Spleen (tissue), 11 donors: ENCODE data around the gene OTOG. TPM values are rescaled to one million over a fixed set of nuclear protein-coding genes. Genes with fewer than 3 reads are reported as not detected.

Experiments used
- DNase-seq: peaks from one replicate; pipeline ENCODE4 v3.0.0-alpha.2; 2020
- H3K27ac ChIP-seq, 8 donors: fragments of 200-600 bp; sonication (generic) in 7 of 8; 1 replicate in 4 of 8; 2 replicates in 4 of 8; pipeline versions ENCODE4 v1.5.0 to v1.8.0; 2016 to 2021; ENCODE audit warnings: inconsistent platforms in 4 of 8, mild to moderate bottlenecking in 4 of 8, moderate library complexity in 1 of 8
- H3K27me3 ChIP-seq, 7 donors: fragments of 200-600 bp; sonication (generic) in 6 of 7; replicated peaks in 1 of 7; 1 replicate in 4 of 7; 2 replicates in 3 of 7; pipeline versions ENCODE4 v1.5.0 to v1.8.0; 2016 to 2021; ENCODE audit warnings: inconsistent platforms in 3 of 7, mild to moderate bottlenecking in 1 of 7
- H3K36me3 ChIP-seq, 6 donors: fragments of 200-600 bp; sonication (generic) in 5 of 6; 1 replicate in 4 of 6; 2 replicates in 2 of 6; pipeline versions ENCODE4 v1.5.0 to v1.8.0; 2016 to 2021; ENCODE audit warnings: inconsistent platforms in 2 of 6
- H3K4me1 ChIP-seq, 6 donors: fragments of 200-600 bp; sonication (generic) in 5 of 6; 1 replicate in 3 of 6; 2 replicates in 3 of 6; pipeline versions ENCODE4 v1.5.0 to v1.8.0; 2016 to 2021; ENCODE audit warnings: inconsistent platforms in 3 of 6
- H3K4me3 ChIP-seq, 8 donors: fragments of 200-600 bp; sonication (generic) in 7 of 8; 1 replicate in 4 of 8; 2 replicates in 4 of 8; pipeline versions ENCODE4 v1.5.0 to v1.8.0; 2016 to 2021; ENCODE audit warnings: inconsistent platforms in 4 of 8, mild to moderate bottlenecking in 4 of 8, moderate library complexity in 2 of 8
- H3K9me3 ChIP-seq, 8 donors: fragments of 200-600 bp; sonication (generic) in 7 of 8; 1 replicate in 4 of 8; 2 replicates in 4 of 8; pipeline versions ENCODE4 v1.5.0 to v1.8.0; 2016 to 2021; ENCODE audit warnings: inconsistent platforms in 4 of 8
- POLR2A ChIP-seq, 3 donors: fragments of 450-650 bp; IDR thresholded peaks; one replicate each; pipeline ENCODE4 v1.5.1; 2017; ENCODE audit warnings: antibody characterized with exemption in 3 of 3, mild to moderate bottlenecking in 1 of 3
- POLR2AphosphoS5 ChIP-seq, 3 donors: sonication (generic); formaldehyde crosslinking; IDR thresholded peaks; one replicate each; pipeline ENCODE4 v1.5.1; 2017; ENCODE audit warnings: antibody characterized with exemption in 3 of 3
- WGBS, 5 donors: extraction: QIAGEN DNeasy Blood & Tissue Kit in 3 of 5; methylation state at CpG; one replicate each; pipeline versions ENCODE4 v1.1.5 to v1.1.7; 2013 to 2018; 5-methylcytosine and 5-hydroxymethylcytosine counted together
- intact Hi-C: fragments of 100-400 bp; cut with DNase I; formaldehyde crosslinking; loops from one replicate; pipeline ENCODE4 v1.15.0; 2023; ENCODE audit warnings: low total_unique reads
- polyA plus RNA-seq, 3 donors: library from polyadenylated mRNA; stranded (reverse); fragments of 200-250 nt; gene quantifications; one replicate each; pipeline ENCODE4 v1.2.1, GENCODE V29; 2013
- total RNA-seq, 7 donors: library from RNA; depleted of rRNA in 3 of 7; stranded (reverse); fragments of >200 nt in 3 of 7; fragmentation: NEBNext Ultra II Directional in 4 of 7; extraction: Animal tissue kit (Norgen Biotek cat#: 25700) in 4 of 7; gene quantifications; one replicate each; pipeline versions ENCODE4 v1.1.0 to v1.2.1, GENCODE V29; 2016 to 2021
- TF ChIP-seq, protein P1 (sequence below), 11 experiments: fragments of 200-600 bp in 7 of 11; fragments of 450-650 bp in 4 of 11; sonication (generic) in 4 of 11; IDR thresholded peaks in 8 of 11; conservative IDR thresholded peaks in 3 of 11; 1 replicate in 7 of 11; 2 replicates in 4 of 11; pipeline versions ENCODE4 v1.4.0 to v1.8.0; 2016 to 2021; ENCODE audit warnings: antibody characterized with exemption in 11 of 11, inconsistent platforms in 4 of 11, mild to moderate bottlenecking in 1 of 11
- donor health status: healthy with polysubstance abuse.
- donor health status: DM: no; HTN: no; CAD: no; lungs with moderate emphysema.
- donor health status: DM: no; HTN: no; CAD: no.
- donor health status: Bipolar disorder and iron deficiency.
- donor health status: healthy.
- donor health status: DM: no; HTN: no; CAD: no.
- donor health status: DM: yes; HTN: yes; CAD: no.

OTOG gene
- total and polyA plus RNA-seq, 10 donors: not detected

DNA sequence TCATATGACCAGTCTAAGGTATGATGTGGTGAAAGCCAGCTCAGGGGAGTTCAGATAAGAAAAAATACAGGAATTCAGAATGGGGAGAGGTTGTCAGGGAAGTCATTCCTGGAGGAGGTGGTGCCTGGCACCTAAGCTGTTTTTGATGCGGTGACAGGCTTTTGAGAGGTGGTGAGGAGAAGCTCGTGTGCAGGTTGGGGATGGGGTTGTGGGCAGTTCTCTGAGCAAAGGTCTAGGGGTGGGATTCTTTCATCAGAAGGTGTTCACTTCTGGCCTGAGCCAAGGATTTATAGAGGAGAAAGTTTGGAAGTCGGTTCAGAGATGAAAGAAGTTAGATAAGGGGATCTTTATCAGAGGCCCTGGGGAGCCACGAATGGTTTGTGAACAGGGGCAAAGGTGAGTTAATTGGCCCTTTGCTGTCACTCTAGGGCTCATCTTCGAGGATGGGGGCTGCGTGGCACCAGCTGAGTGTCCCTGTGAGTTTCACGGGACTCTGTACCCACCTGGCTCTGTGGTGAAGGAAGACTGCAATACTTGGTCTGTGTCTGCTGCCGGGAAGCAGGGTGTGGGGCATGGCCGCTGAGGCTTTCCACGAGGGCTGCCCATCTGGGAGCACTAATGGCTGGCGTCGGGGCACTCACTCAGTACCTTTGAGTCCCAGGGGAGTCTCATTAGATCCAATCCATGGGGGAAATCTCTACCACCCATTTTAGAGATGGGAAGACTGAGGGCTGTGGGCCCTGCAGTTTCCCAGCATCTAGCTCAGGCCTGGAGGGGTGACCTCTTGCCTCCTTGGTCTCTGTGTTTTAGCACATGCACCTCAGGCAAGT, 13.4 kb downstream of the OTOG start:
- H3K27ac ChIP-seq: no peak overlapping the region
- H3K4me3 ChIP-seq: no peak overlapping the region
- 64 to 80% (median 77%) methylated on average over 7 to 12 of the region's 12 CpGs for WGBS, 5 donors
- H3K36me3 ChIP-seq: no peaks in the 10 kb centered on the region
- no peaks in the 10 kb centered on the region for H3K4me1 ChIP-seq
- no peaks in the 10 kb centered on the region for H3K9me3 ChIP-seq
- TF ChIP-seq POLR2AphosphoS5 (IDR thresholded peaks at IDR 0.05) (no peak), POLR2A (IDR thresholded peaks at IDR 0.05) (no peak)
- TF ChIP-seq, protein P1, sequence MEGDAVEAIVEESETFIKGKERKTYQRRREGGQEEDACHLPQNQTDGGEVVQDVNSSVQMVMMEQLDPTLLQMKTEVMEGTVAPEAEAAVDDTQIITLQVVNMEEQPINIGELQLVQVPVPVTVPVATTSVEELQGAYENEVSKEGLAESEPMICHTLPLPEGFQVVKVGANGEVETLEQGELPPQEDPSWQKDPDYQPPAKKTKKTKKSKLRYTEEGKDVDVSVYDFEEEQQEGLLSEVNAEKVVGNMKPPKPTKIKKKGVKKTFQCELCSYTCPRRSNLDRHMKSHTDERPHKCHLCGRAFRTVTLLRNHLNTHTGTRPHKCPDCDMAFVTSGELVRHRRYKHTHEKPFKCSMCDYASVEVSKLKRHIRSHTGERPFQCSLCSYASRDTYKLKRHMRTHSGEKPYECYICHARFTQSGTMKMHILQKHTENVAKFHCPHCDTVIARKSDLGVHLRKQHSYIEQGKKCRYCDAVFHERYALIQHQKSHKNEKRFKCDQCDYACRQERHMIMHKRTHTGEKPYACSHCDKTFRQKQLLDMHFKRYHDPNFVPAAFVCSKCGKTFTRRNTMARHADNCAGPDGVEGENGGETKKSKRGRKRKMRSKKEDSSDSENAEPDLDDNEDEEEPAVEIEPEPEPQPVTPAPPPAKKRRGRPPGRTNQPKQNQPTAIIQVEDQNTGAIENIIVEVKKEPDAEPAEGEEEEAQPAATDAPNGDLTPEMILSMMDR (IDR thresholded peaks at IDR 0.05 in 8 of 11, conservative IDR thresholded peaks at IDR 0.05 in 3 of 11): no peak
- intact Hi-C loops: no loop called here
- DNase-seq: no peak
- peaks cover 0 to 33% (median 0%) of the 10 kb centered on the region in 7 donors for H3K27me3 ChIP-seq

- intact Hi-C loops: no loop called here
- DNase-seq: no peak
- Histone ChIP-seq H3K4me1 (no peaks in the 10 kb centered on the region), H3K36me3 (no peaks in the 10 kb centered on the region), H3K27ac (no peak overlapping the region), H3K27me3 (peaks cover 0 to 28% (median 0%) of the 10 kb centered on the region in 7 donors), H3K4me3 (no peak overlapping the region), H3K9me3 (no peaks in the 10 kb centered on the region)
- WGBS, 5 donors: 85 to 93% (median 89%) methylated on average over 4 of the region's 4 CpGs
- TF ChIP-seq, protein P1 (IDR thresholded peaks at IDR 0.05 in 8 of 11, conservative IDR thresholded peaks at IDR 0.05 in 3 of 11): no peak
- no peak for TF ChIP-seq POLR2AphosphoS5 (IDR thresholded peaks at IDR 0.05)
- no peak for TF ChIP-seq POLR2A (IDR thresholded peaks at IDR 0.05)
Measured at GRCh38 chr11:17561111-17561415, 14.0 kb downstream of the OTOG start.

GRCh38 chr11:17561526-17561925, 14.5 kb downstream of the OTOG start:
- H3K27me3 ChIP-seq: peaks cover 0 to 27% (median 0%) of the 10 kb centered on the region in 7 donors
- no peaks in the 10 kb centered on the region for H3K36me3 ChIP-seq
- WGBS, 5 donors: 90 to 100% (median 91%) methylated on average over 5 to 9 of the region's 9 CpGs
- intact Hi-C loops: no loop called here
- H3K4me3 ChIP-seq: no peak overlapping the region
- TF ChIP-seq, protein P1 (IDR thresholded peaks at IDR 0.05 in 8 of 11, conservative IDR thresholded peaks at IDR 0.05 in 3 of 11): no peak
- no peaks in the 10 kb centered on the region for H3K9me3 ChIP-seq
- DNase-seq: no peak
- H3K4me1 ChIP-seq: no peaks in the 10 kb centered on the region
- no peak overlapping the region for H3K27ac ChIP-seq

DNA sequence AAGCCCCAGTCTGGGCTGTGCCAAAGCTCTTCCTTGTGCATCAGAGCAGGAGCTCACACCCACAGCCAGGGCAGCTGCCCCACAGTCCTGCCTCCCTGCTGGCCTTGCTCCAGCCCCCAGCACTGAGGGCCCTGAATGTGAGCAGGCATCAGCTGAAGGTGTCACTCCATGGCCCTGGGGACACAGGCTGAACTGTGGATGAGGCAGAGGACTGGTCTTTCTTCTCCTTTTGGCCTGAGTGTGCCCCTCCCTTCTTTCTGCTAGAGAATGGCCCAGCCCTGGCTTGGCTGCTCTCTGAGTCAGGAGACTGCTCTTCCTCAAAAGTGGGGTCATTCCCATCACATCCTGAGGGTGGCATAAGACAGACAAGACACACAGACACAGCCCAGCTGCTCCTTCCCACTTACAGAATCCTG, 16.2 kb downstream of the OTOG start:
- Histone ChIP-seq H3K4me1 (no peaks in the 10 kb centered on the region), H3K27ac (no peak overlapping the region), H3K27me3 (peaks cover 0 to 13% (median 0%) of the 10 kb centered on the region in 7 donors), H3K4me3 (no peak overlapping the region), H3K9me3 (no peaks in the 10 kb centered on the region), H3K36me3 (no peaks in the 10 kb centered on the region)
- no peak for DNase-seq
- intact Hi-C loops: no loop called here
- TF ChIP-seq POLR2A (IDR thresholded peaks at IDR 0.05) (no peak), POLR2AphosphoS5 (IDR thresholded peaks at IDR 0.05) (no peak)
- TF ChIP-seq, protein P1 (IDR thresholded peaks at IDR 0.05 in 8 of 11, conservative IDR thresholded peaks at IDR 0.05 in 3 of 11): no peak
